Ovary (tissue), 9 donors: Measurements from ENCODE around the gene ARL5C. TPM values are rescaled to one million over a fixed set of nuclear protein-coding genes. Genes with fewer than 3 reads are reported as not detected.

Source experiments
- DNase-seq, 5 donors: peaks; one replicate each; pipeline ENCODE4 v3.0.0-alpha.2; 2019 to 2020
- H3K27ac ChIP-seq, 2 donors: fragments of 200-600 bp; one replicate each; pipeline versions ENCODE4 v1.5.1 to v1.8.0; 2019 to 2022
- H3K27me3 ChIP-seq: fragments of 200-600 bp; one replicate; pipeline ENCODE4 v1.8.0; 2022
- H3K36me3 ChIP-seq: fragments of 200-600 bp; sonication (generic); one replicate; pipeline ENCODE4 v1.5.1; 2019
- H3K4me1 ChIP-seq: one replicate; pipeline ENCODE4 v1.8.1; 2013; ENCODE audit warnings: mild to moderate bottlenecking, moderate library complexity; ENCODE audit not compliant: insufficient read depth
- H3K4me3 ChIP-seq: fragments of 200-600 bp; sonication (generic); one replicate; pipeline ENCODE4 v1.5.1; 2017
- H3K9me3 ChIP-seq, 2 donors: fragments of 200-600 bp in 1 of 2; sonication (generic) in 1 of 2; one replicate each; pipeline versions ENCODE4 v1.5.1 to v1.8.1; 2013 to 2019; ENCODE audit warnings: mild to moderate bottlenecking in 1 of 2, moderate library complexity in 1 of 2
- CTCF ChIP-seq, 3 donors: fragments of 450-650 bp in 2 of 3; fragments of 200-600 bp in 1 of 3; IDR thresholded peaks; one replicate each; pipeline versions ENCODE4 v1.5.1 to v1.8.0; 2016 to 2022; ENCODE audit warnings: antibody characterized with exemption in 3 of 3, mild to moderate bottlenecking in 1 of 3
- EP300 ChIP-seq: sonication (generic); formaldehyde crosslinking; IDR thresholded peaks from one replicate; pipeline ENCODE4 v1.6.1; 2017; ENCODE audit warnings: antibody characterized with exemption
- POLR2A ChIP-seq: fragments of 450-650 bp; IDR thresholded peaks from one replicate; pipeline ENCODE4 v1.6.1; 2017; ENCODE audit warnings: antibody characterized with exemption, mild to moderate bottlenecking, moderate library complexity
- WGBS, 3 donors: extraction: QIAGEN DNeasy Blood & Tissue Kit in 1 of 3; methylation state at CpG; one replicate each; pipeline versions ENCODE4 v1.1.5 to v1.1.7; 2013 to 2017; 5-methylcytosine and 5-hydroxymethylcytosine counted together
- intact Hi-C, 4 donors: fragments of 100-400 bp; cut with DNase I; formaldehyde crosslinking; loops; one replicate each; pipeline versions ENCODE4 v1.11.0 to v1.15.1; 2022 to 2023
- polyA plus RNA-seq, 2 donors: library from polyadenylated mRNA; stranded (reverse); fragments of 200-250 nt in 1 of 2; fragments of 350-450 nt in 1 of 2; fragmentation: Illumina TruSeq in 1 of 2; extraction: RNeasy Lipid Tissue Mini Kit (QIAGEN cat#74804) in 1 of 2; gene quantifications; one replicate each; pipeline ENCODE4 v1.2.3, GENCODE V29; 2013 to 2014
- total RNA-seq, 7 donors: library from RNA; depleted of rRNA in 2 of 7; stranded (reverse); fragments of >200 nt in 2 of 7; fragmentation: NEBNext Ultra II Directional in 3 of 7; extraction: Animal tissue kit (Norgen Biotek cat#: 25700) in 3 of 7; gene quantifications; one replicate each; pipeline versions ENCODE4 v1.1.0 to v1.2.4, GENCODE V29; 2016 to 2023
- donor health status: DM: no; HTN: no; CAD: no; lungs with moderate emphysema.
- donor health status: DM: no; HTN: no; CAD: no.
- donor health status: Bipolar disorder and iron deficiency.
- donor health status: DM: yes; HTN: yes; CAD: no.
- donor health status: DM: no; HTN: no; CAD: no.
- donor health status: DM: yes; HTN: yes; CAD: no.

ARL5C gene
- total and polyA plus RNA-seq, 9 donors = not detected

GRCh38 chr17:39107973-39108372 lies 58.0 kb downstream of the ARL5C start:
- intact Hi-C loops = no loop called here

GRCh38 chr17:39107155-39107554 lies 58.8 kb downstream of the ARL5C start:
- intact Hi-C loops = no loop called here
- Histone ChIP-seq H3K4me3 (no peak overlapping the region), H3K4me1 (peaks cover 4% of the 10 kb centered on the region), H3K27me3 (no peaks in the 10 kb centered on the region), H3K36me3 (no peaks in the 10 kb centered on the region), H3K27ac (no peak overlapping the region), H3K9me3 (no peaks in the 10 kb centered on the region)
- no peak for DNase-seq
- no peak for TF ChIP-seq POLR2A
- TF ChIP-seq EP300 = no peak
- no peak for TF ChIP-seq CTCF (IDR thresholded peaks at IDR 0.05)
- WGBS, 3 donors = 83 to 91% (median 84%) methylated on average over 7 of the region's 7 CpGs

More at GRCh38 chr17:39107973-39108372, 58.0 kb downstream of the ARL5C start:
- Histone ChIP-seq H3K9me3 (no peaks in the 10 kb centered on the region), H3K27ac (no peak overlapping the region), H3K4me3 (no peak overlapping the region), H3K4me1 (peaks cover 4% of the 10 kb centered on the region), H3K27me3 (no peaks in the 10 kb centered on the region), H3K36me3 (no peaks in the 10 kb centered on the region)
- WGBS, 3 donors = 95 to 96% (median 95%) methylated on average over 8 of the region's 8 CpGs
- no peak for TF ChIP-seq EP300
- no peak for TF ChIP-seq POLR2A
- TF ChIP-seq CTCF (IDR thresholded peaks at IDR 0.05) = no peak
- no peak for DNase-seq

Other genes starting within 250 kb of the ARL5C start
- not detected for gene FBXO47, start 198.8 kb downstream of the ARL5C start, total RNA-seq
- gene FBXO47, start 198.8 kb downstream of the ARL5C start, polyA plus RNA-seq = not detected
- gene PLXDC1, start 14.5 kb downstream of the ARL5C start, total RNA-seq = 10 to 100 TPM; 14.0 to 58.6 (median 32.3) TPM
- 10 to 100 TPM; 11.6 to 35.4 TPM for gene PLXDC1, start 14.5 kb downstream of the ARL5C start, polyA plus RNA-seq
- gene CACNB1, start 31.5 kb upstream of the ARL5C start, total RNA-seq = 10 to 100 TPM in 3 of 7 donors, 1 to 10 TPM in 4; 5.6 to 17.7 (median 9.6) TPM
- gene CACNB1, start 31.5 kb upstream of the ARL5C start, polyA plus RNA-seq = 1 to 10 TPM; 2.6 to 6.9 TPM
- gene RPL19, start 34.1 kb upstream of the ARL5C start, total RNA-seq = 1,000 to 10,000 TPM; 2,549 to 5,697 (median 3,184) TPM
- 1,000 to 10,000 TPM; 2,272 to 5,597 TPM for gene RPL19, start 34.1 kb upstream of the ARL5C start, polyA plus RNA-seq
- 1 to 10 TPM in 2 of 7 donors, under 1 TPM in 4, not detected in 1; 0.43 to 5.4 (median 0.73) TPM for gene STAC2, start 59.8 kb upstream of the ARL5C start, total RNA-seq
- under 1 TPM; 0.29 to 0.67 TPM for gene STAC2, start 59.8 kb upstream of the ARL5C start, polyA plus RNA-seq
- gene FBXL20, start 235.5 kb upstream of the ARL5C start, total RNA-seq = 10 to 100 TPM; 12.7 to 25.2 (median 18.5) TPM
- 10 to 100 TPM in 1 of 2 donors, 1 to 10 TPM in 1; 4.7 to 16.6 TPM for gene FBXL20, start 235.5 kb upstream of the ARL5C start, polyA plus RNA-seq